Heart left ventricle (tissue), 16 donors: ENCODE results near the gene PRSS36. TPM values are rescaled to one million over a fixed set of nuclear protein-coding genes. Genes with fewer than 3 reads are reported as not detected.

ENCODE experiments used
- ATAC-seq, 4 donors: fragments of 200-7000 bp; cut with Tn5 transposase; one replicate each; pipeline ENCODE4 v1.9.1; 2020 to 2022; ENCODE audit warnings: moderate library complexity in 4 of 4, mild to moderate bottlenecking in 3 of 4, moderate number of reproducible peaks in 1 of 4
- DNase-seq, 5 donors: peaks; one replicate each; pipeline ENCODE4 v3.0.0-alpha.2; 2020
- H3K27ac ChIP-seq, 12 donors: fragments of 200-600 bp; sonication (generic) in 4 of 12; one replicate each; pipeline versions ENCODE4 v1.5.0 to v1.8.0; 2016 to 2022; ENCODE audit warnings: mild to moderate bottlenecking in 2 of 12
- H3K27me3 ChIP-seq, 9 donors: fragments of 200-600 bp; sonication (generic) in 2 of 9; one replicate each; pipeline versions ENCODE4 v1.5.1 to v1.8.0; 2016 to 2022; ENCODE audit warnings: mild to moderate bottlenecking in 3 of 9
- H3K36me3 ChIP-seq, 9 donors: fragments of 200-600 bp; sonication (generic) in 2 of 9; one replicate each; pipeline versions ENCODE4 v1.5.0 to v1.8.0; 2018 to 2022; ENCODE audit warnings: mild to moderate bottlenecking in 2 of 9
- H3K4me1 ChIP-seq, 12 donors: fragments of 200-600 bp; sonication (generic) in 4 of 12; one replicate each; pipeline versions ENCODE4 v1.5.0 to v1.8.0; 2016 to 2022; ENCODE audit warnings: mild to moderate bottlenecking in 3 of 12
- H3K4me3 ChIP-seq, 12 donors: fragments of 200-600 bp; sonication (generic) in 4 of 12; one replicate each; pipeline versions ENCODE4 v1.5.0 to v1.8.0; 2017 to 2022; ENCODE audit warnings: mild to moderate bottlenecking in 9 of 12, moderate library complexity in 4 of 12
- H3K9me3 ChIP-seq, 12 donors: fragments of 200-600 bp; sonication (generic) in 4 of 12; one replicate each; pipeline versions ENCODE4 v1.5.0 to v1.8.0; 2016 to 2022; ENCODE audit warnings: mild to moderate bottlenecking in 1 of 12
- POLR2A ChIP-seq, 2 donors: fragments of 450-650 bp; IDR thresholded peaks; one replicate each; pipeline ENCODE4 v1.6.1; 2017; ENCODE audit warnings: antibody characterized with exemption in 2 of 2, mild to moderate bottlenecking in 2 of 2, moderate library complexity in 2 of 2
- WGBS, 4 donors: extraction: QIAGEN DNeasy Blood & Tissue Kit in 2 of 4; methylation state at CpG; one replicate each; pipeline versions ENCODE4 v1.1.5 to v1.1.7; 2013 to 2018; 5-methylcytosine and 5-hydroxymethylcytosine counted together
- intact Hi-C, 10 donors: fragments of 100-400 bp; cut with DNase I; formaldehyde crosslinking; loops; one replicate each; pipeline versions ENCODE4 v1.11.1 to v1.14.2; 2022
- polyA plus RNA-seq, 2 donors: library from polyadenylated mRNA; stranded (reverse); fragments of 200-250 nt; gene quantifications; one replicate each; pipeline ENCODE4 v1.2.3, GENCODE V29; 2013
- total RNA-seq, 9 donors: library from RNA; depleted of rRNA in 2 of 9; stranded (reverse); fragments of >200 nt in 2 of 9; fragmentation: NEBNext Ultra II Directional in 3 of 9; extraction: Animal tissue kit (Norgen Biotek cat#: 25700) in 3 of 9; gene quantifications; one replicate each; pipeline versions ENCODE4 v1.1.0 to v1.2.4, GENCODE V29; 2016 to 2023
- TF ChIP-seq, protein P1 (sequence below), 12 donors: fragments of 200-600 bp; sonication (generic) in 4 of 12; IDR thresholded peaks; one replicate each; pipeline versions ENCODE4 v1.5.0 to v1.8.0; 2018 to 2022; ENCODE audit warnings: antibody characterized with exemption in 12 of 12, mild to moderate bottlenecking in 5 of 12
- donor health status: ischemic (EF 13 %, LVEDD 7.1; RV severe dilation, severe dysfunction).
- donor health status: healthy with polysubstance abuse.
- donor health status: DM: no; HTN: yes; CAD: no.
- donor health status: DM: no; HTN: no; CAD: no.
- donor health status: ischemic (EF 25% LVEDD 6.9; RV normal size, moderate dysfunction).
- donor health status: ischemic (EF 25% LVEDD 5.7; RV mildly dilated, moderate dysfunction).
- donor health status: healthy.
- donor health status: DM: yes; HTN: yes; CAD: no.
- donor health status: ischemic (EF 35%, LVEDD 5.7; RV mildly dilated, moderate dysfunction).
- donor health status: nonischemic (EF 11% LVEDD 7.7; RV severe dilation, severe dysfunction).
- donor health status: DM: yes; HTN: yes; CAD: no.
- donor health status: PGD.
- donor health status: ischemic (EF 29% LVEDD 5.4; RV normal size, mild dysfunction).
- donor health status: nonischemic (EF 23%, LVEDD 6.1; RV moderate dilation, normal function).

Gene PRSS36
- total and polyA plus RNA-seq, 11 donors, result 0.35 to 5.1 (median 1.2) TPM

DNA sequence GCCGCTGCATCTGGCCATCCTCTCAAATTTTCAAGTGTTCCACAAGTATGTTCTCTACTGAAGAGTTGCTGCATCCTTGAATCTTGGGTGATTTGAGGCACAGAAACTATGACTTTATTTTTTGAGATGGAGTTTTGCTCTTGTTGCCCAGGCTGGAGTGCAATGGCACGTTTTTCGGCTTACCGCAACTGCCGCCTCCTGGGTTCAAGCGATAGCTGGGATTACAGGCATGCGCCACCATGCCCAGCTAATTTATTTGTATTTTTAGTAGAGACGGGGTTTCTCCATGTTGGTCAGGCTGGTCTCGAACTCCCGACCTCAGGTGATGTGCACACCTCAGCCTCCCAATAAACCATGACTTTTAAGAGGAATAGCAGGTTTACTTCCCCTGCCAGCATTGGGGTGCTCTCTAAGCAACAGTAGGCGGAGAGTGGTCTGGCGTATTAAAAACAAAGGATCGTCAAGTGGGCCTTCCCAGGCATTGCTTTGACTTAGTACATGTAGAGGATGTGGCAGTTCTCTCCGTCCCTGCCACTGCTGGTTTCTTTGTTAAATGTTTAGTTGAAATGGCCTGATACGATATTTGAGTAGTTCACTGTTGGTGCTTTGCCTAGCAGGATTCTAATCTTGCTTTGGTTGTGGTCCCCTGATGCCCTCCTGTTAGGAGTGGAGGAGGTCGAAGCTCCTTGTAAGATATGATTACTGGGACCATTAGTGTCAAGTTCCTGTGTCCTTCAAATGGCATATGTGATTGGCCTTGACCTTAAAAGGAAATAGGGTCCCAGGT, 43.2 kb upstream of the PRSS36 start:
- Histone ChIP-seq H3K9me3 (no peaks in the 10 kb centered on the region), H3K4me3 (no peak overlapping the region), H3K4me1 (peaks cover 0 to 4% (median 0%) of the 10 kb centered on the region in 12 donors), H3K27me3 (no peaks in the 10 kb centered on the region), H3K27ac (no peak overlapping the region), H3K36me3 (peaks cover 11 to 100% (median 93%) of the 10 kb centered on the region in 9 donors)
- 87 to 92% (median 92%) methylated on average over 16 of the region's 16 CpGs for WGBS, 4 donors
- ATAC-seq (no peak), DNase-seq (no peak)
- intact Hi-C loops, result loop anchor here in 1 of 10 donors (10.0 kb wide), 1 partner anchor 232 kb away; the partner anchor contains the start of gene COX6A2
- TF ChIP-seq, protein P1, sequence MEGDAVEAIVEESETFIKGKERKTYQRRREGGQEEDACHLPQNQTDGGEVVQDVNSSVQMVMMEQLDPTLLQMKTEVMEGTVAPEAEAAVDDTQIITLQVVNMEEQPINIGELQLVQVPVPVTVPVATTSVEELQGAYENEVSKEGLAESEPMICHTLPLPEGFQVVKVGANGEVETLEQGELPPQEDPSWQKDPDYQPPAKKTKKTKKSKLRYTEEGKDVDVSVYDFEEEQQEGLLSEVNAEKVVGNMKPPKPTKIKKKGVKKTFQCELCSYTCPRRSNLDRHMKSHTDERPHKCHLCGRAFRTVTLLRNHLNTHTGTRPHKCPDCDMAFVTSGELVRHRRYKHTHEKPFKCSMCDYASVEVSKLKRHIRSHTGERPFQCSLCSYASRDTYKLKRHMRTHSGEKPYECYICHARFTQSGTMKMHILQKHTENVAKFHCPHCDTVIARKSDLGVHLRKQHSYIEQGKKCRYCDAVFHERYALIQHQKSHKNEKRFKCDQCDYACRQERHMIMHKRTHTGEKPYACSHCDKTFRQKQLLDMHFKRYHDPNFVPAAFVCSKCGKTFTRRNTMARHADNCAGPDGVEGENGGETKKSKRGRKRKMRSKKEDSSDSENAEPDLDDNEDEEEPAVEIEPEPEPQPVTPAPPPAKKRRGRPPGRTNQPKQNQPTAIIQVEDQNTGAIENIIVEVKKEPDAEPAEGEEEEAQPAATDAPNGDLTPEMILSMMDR (IDR thresholded peaks at IDR 0.05), result no peak
- no peak for TF ChIP-seq POLR2A (IDR thresholded peaks at IDR 0.05)

DNA sequence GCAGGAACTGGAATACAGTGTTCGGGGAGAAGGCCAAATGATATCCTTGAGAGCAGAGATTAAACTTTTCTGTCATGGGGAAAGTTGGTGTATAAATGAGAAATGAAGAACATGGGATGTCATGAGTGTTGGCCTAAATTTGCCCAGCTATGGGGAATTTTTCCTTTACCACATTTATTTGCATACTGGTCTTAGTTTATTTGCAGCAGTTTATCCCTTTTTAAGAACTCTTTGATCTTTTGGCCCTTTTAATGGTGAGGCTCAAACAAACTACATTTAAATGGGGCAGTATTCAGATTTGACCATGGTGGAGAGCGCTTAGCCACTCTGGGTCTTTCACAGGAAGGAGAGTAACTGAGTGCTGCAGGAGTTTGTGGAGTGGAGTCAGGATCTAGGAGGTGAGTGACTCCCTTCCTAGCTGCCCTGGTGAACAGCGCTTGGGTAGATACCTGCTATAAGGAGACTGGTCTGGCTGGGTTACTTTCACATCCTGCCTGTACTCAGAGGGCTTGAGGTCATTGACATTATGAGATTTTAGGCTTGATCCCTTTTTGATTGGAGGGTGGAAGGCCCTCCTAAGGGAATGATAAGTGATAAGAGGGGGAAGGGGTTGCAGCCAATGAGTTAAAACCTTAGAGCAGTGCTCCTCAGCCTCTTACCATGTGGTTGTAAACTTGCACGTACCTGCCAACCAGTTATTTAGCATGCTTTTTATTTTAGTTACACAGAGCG, 42.0 kb upstream of the PRSS36 start:
- DNase-seq (no peak), ATAC-seq (no peak)
- no peak for TF ChIP-seq POLR2A (IDR thresholded peaks at IDR 0.05)
- TF ChIP-seq, protein P1 (IDR thresholded peaks at IDR 0.05), result no peak
- H3K4me1 ChIP-seq, result peaks cover 0 to 4% (median 0%) of the 10 kb centered on the region in 12 donors
- H3K4me3 ChIP-seq, result no peak overlapping the region
- no peak overlapping the region for H3K27ac ChIP-seq
- intact Hi-C loops, result loop anchor here in 1 of 10 donors (10.0 kb wide), 1 partner anchor 233 kb away; the partner anchor contains the start of gene COX6A2
- H3K27me3 ChIP-seq, result no peaks in the 10 kb centered on the region
- 79 to 83% (median 81%) methylated on average over 5 of the region's 5 CpGs for WGBS, 4 donors
- no peaks in the 10 kb centered on the region for H3K9me3 ChIP-seq
- peaks cover 12 to 100% (median 100%) of the 10 kb centered on the region in 9 donors for H3K36me3 ChIP-seq

DNA sequence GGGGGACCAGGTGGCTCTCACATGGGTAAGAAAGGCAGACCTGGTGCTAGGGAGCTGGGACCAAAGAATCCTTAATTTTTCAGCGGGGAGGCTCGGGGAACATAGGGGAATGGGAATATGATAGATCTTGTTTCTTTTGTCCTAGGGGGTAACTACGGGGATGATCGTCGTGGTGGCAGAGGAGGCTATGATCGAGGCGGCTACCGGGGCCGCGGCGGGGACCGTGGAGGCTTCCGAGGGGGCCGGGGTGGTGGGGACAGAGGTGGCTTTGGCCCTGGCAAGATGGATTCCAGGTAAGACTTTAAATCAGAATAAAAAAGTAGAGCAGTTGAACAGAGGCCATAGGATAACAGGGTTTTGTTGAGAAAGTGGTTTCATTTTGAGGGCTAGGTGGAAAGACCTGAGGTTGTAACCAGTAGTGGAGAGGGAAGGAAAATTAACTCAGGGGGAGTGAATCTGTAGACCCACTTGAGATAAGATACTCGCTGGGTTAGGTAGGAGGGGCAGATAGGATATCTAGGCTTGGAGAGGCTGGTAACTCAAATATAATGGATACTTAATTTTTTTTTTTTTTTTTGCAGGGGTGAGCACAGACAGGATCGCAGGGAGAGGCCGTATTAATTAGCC, 41.1 kb upstream of the PRSS36 start:
- ATAC-seq (no peak), DNase-seq (no peak)
- Histone ChIP-seq H3K27ac (no peak overlapping the region), H3K36me3 (peaks cover 14 to 100% (median 100%) of the 10 kb centered on the region in 9 donors), H3K9me3 (no peaks in the 10 kb centered on the region), H3K4me3 (no peak overlapping the region), H3K27me3 (no peaks in the 10 kb centered on the region), H3K4me1 (peaks cover 0 to 11% (median 0%) of the 10 kb centered on the region in 12 donors)
- 90 to 93% (median 92%) methylated on average over 17 of the region's 17 CpGs for WGBS, 4 donors
- intact Hi-C loops, result loop anchor here in 1 of 10 donors (10.0 kb wide), 1 partner anchor 234 kb away; the partner anchor contains the start of gene COX6A2
- no peak for TF ChIP-seq POLR2A (IDR thresholded peaks at IDR 0.05)
- TF ChIP-seq, protein P1 (IDR thresholded peaks at IDR 0.05), result no peak
